ENCODE measurements around the gene CBARP. TPM values are rescaled to one million over a fixed set of nuclear protein-coding genes. Genes with fewer than 3 reads are reported as not detected.
A peak's percentile ranks its signal among the peaks of the same experiment; 100 is the strongest.

The CBARP gene, protein sequence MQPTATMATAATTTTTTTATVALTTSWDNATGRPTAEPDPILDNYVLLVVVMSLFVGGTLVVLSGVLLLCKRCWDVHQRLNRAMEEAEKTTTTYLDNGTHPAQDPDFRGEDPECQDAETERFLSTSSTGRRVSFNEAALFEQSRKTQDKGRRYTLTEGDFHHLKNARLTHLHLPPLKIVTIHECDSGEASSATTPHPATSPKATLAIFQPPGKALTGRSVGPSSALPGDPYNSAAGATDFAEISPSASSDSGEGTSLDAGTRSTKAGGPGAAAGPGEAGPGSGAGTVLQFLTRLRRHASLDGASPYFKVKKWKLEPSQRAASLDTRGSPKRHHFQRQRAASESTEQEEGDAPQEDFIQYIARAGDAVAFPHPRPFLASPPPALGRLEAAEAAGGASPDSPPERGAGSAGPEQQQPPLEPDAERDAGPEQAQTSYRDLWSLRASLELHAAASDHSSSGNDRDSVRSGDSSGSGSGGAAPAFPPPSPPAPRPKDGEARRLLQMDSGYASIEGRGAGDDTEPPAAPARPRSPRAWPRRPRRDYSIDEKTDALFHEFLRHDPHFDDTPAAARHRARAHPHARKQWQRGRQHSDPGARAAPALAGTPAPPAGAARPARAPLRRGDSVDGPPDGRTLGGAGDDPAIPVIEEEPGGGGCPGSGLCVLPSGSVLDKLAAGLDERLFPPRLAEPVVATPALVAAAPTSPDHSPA
- 13.3 and 15.0 TPM in 2 replicates for total RNA-seq (2021)
- percentile 24 among the genes with signal in this experiment for Bru-seq, nascent RNA
- percentile 43 among the genes with signal in this experiment for BruChase-seq, experiment 1, labeled RNA remaining after a 2-hour chase
- BruChase-seq, experiment 2, labeled RNA remaining after a 6-hour chase = percentile 42 among the genes with signal in this experiment
- long read RNA-seq, partial matches to known transcripts = 11 of 22 reads
- long read RNA-seq, other reads (novel, unspliced or antisense) = 9 of 22 reads

DNA sequence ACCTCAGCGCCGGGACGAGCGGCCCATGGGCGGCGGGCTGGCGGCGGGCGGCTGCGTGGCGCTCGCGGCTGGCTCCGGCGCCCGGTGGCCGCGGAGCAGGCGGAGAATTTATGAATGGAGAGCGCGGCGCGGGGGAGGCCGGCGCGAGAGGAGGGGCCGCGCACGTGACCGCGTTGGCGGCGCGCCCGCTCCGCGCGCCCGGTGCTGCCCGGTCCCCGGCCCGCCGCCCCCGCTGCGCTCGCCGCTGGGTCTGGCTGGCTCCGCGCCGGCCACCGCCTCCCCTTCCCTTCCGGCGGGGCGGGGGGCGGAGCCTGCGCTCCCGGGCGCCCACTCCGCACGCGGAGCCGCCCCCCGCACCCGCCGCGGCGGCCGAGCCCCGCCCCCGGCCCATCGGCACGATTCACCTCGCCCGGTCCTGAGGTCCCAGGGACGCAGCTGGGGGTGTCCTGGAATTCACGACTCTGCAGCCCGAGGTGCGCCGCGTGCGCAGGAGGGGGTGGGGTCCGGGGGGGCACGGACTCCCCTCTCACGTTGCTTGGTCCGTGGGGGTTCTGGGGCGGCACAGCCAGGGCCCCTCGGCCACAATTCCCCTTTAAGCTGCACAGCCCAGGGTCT is at the start of gene CBARP:
TSS of gene CBARP (minus strand) at position 252 of the 615 bp plus-strand sequence. CDS start 1,905 bp downstream, outside the sequence.
- ChIA-PET POLR2A (ENCODE audit: low non-redundant PET) (interaction anchor here (0.6 to 0.7 kb wide), 2 partner anchors 293 to 294 kb away, joined by 9 to 13 read pairs; no protein-coding TSS in a partner anchor), CTCF (interaction anchor here (0.6 to 1.2 kb wide), 2 partner anchors 15 to 126 kb away, joined by 3 to 5 read pairs; no protein-coding TSS in a partner anchor)
- Histone ChIP-seq H3K27ac (ENCODE audit: low read depth, low read length, poor library complexity, severe bottlenecking) (peak within 1 kb of the TSS; percentile 70), H3K4me1 (ENCODE audit: insufficient read depth, low read length, poor library complexity, severe bottlenecking) (peaks cover 30% of the 10 kb centered on the region), H3K36me3 (ENCODE audit: insufficient read depth, low read length, poor library complexity, severe bottlenecking) (peaks cover 8% of the 10 kb centered on the region), H3K9me3 (ENCODE audit: low read depth, low read length, poor library complexity, severe bottlenecking) (no peaks in the 10 kb centered on the region), H3K4me3 (ENCODE audit: low read depth, low read length, poor library complexity, severe bottlenecking) (peak within 1 kb of the TSS; percentile 86), H3K27me3 (replicated peaks; ENCODE audit: insufficient read depth, low read depth, low read length, poor library complexity) (no peaks in the 10 kb centered on the region)
- no TSS peak for BruUV-seq (replicated peaks)
- no peak for DNase-seq (ENCODE audit: low spot score)
- intact Hi-C loops (cut with micrococcal nuclease; ENCODE audit: unreplicated experiment) = no loop called here
- TF ChIP-seq, protein P1, sequence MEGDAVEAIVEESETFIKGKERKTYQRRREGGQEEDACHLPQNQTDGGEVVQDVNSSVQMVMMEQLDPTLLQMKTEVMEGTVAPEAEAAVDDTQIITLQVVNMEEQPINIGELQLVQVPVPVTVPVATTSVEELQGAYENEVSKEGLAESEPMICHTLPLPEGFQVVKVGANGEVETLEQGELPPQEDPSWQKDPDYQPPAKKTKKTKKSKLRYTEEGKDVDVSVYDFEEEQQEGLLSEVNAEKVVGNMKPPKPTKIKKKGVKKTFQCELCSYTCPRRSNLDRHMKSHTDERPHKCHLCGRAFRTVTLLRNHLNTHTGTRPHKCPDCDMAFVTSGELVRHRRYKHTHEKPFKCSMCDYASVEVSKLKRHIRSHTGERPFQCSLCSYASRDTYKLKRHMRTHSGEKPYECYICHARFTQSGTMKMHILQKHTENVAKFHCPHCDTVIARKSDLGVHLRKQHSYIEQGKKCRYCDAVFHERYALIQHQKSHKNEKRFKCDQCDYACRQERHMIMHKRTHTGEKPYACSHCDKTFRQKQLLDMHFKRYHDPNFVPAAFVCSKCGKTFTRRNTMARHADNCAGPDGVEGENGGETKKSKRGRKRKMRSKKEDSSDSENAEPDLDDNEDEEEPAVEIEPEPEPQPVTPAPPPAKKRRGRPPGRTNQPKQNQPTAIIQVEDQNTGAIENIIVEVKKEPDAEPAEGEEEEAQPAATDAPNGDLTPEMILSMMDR (conservative IDR thresholded peaks at IDR 0.05; ENCODE audit: low read depth, low read length) = no peak
- no peak for TF ChIP-seq EZH2 (IDR thresholded peaks at IDR 0.05; ENCODE audit: borderline replicate concordance, low read depth, low read length, poor library complexity, severe bottlenecking)

DNA sequence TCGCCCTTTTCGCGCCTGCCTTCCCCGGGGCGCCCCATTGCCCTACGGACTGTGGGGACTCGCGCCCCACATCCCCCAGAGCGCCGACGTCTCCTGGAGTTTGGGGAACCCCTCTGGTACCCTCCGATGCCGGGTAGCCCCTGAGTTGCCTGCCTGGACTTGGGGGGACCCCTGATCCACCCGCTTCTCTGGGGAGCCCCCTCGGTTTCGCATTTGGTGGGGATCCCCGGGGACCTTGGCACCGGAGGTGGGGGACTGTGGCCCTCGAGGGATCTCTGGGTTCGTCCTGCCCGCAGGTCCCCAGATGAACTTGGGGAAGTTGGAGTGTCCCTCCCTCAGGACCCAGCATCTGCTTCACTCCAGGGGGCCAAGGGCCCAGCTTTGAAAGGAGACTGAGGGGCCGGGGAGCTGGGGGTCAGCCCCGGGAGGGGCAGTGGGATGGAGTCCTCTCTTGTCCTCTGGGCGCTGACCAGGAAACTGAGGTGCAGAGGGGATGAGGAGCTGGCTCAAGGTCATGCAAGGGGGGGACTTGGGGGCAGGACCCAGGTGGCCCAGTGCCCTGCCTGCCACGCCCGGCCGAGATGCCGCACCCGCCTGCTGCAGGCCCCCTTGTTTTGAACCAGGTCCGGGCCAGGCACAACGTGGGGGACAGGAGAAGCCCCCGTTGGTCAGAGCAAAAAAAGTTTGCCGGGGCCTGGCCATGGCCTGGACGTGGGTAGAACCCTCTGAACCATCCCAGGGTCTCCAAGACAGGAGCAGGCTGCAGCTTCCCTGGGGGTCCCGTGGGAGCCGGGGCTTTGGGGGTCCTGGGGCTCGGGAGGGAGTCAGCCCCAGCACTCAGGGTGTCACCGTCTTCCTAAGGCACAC is 48.9 kb upstream of the CBARP start:
- Histone ChIP-seq H3K27ac (ENCODE audit: low read depth, low read length, poor library complexity, severe bottlenecking) (no peak overlapping the region), H3K9me3 (ENCODE audit: low read depth, low read length, poor library complexity, severe bottlenecking) (no peaks in the 10 kb centered on the region), H3K4me1 (ENCODE audit: insufficient read depth, low read length, poor library complexity, severe bottlenecking) (peaks cover 12% of the 10 kb centered on the region), H3K27me3 (replicated peaks; ENCODE audit: insufficient read depth, low read depth, low read length, poor library complexity) (peaks cover 33% of the 10 kb centered on the region), H3K36me3 (ENCODE audit: insufficient read depth, low read length, poor library complexity, severe bottlenecking) (no peaks in the 10 kb centered on the region), H3K4me3 (ENCODE audit: low read depth, low read length, poor library complexity, severe bottlenecking) (peak overlapping the region; percentile 41)
- TF ChIP-seq, protein P1 (conservative IDR thresholded peaks at IDR 0.05; ENCODE audit: low read depth, low read length) = no peak
- no peak for TF ChIP-seq EZH2 (IDR thresholded peaks at IDR 0.05; ENCODE audit: borderline replicate concordance, low read depth, low read length, poor library complexity, severe bottlenecking)
- CTCF ChIA-PET = no interaction called here
- BruUV-seq (replicated peaks) = no TSS peak
- POLR2A ChIA-PET (ENCODE audit: low non-redundant PET) = no interaction called here
- DNase-seq (ENCODE audit: low spot score) = no peak
- intact Hi-C loops (cut with micrococcal nuclease; ENCODE audit: unreplicated experiment) = no loop called here
